Type B pancreatic cell (in vitro differentiated cells): Measurements from ENCODE around the gene FIG4. TPM values are rescaled to one million over a fixed set of nuclear protein-coding genes. Genes with fewer than 3 reads are reported as not detected.

Experiments
- DNase-seq: peaks from one replicate; pipeline ENCODE4 v3.0.0; 2021; ENCODE audit warnings: mixed read lengths; ENCODE audit not compliant: unreplicated experiment; ENCODE audit errors: extremely low spot score
- H3K27ac Mint-ChIP-seq: 2 replicates; pipeline ENCODE4 v1.8.0; 2021; ENCODE audit warnings: mild to moderate bottlenecking, mixed read lengths
- H3K27me3 Mint-ChIP-seq: 2 replicates; pipeline ENCODE4 v1.8.0; 2021; ENCODE audit warnings: mixed read lengths
- H3K36me3 Mint-ChIP-seq: 2 replicates; pipeline ENCODE4 v1.8.0; 2021; ENCODE audit warnings: mixed read lengths
- H3K4me1 Mint-ChIP-seq: one replicate; pipeline ENCODE4 v1.8.0; 2021; ENCODE audit warnings: mixed read lengths; ENCODE audit not compliant: unreplicated experiment
- H3K4me3 Mint-ChIP-seq: 2 replicates; pipeline ENCODE4 v1.8.0; 2021; ENCODE audit warnings: mild to moderate bottlenecking, mixed read lengths
- H3K9me3 Mint-ChIP-seq: 2 replicates; pipeline ENCODE4 v1.8.0; 2021; ENCODE audit warnings: mixed read lengths
- total RNA-seq: library from RNA; stranded (reverse); gene quantifications from 2 replicates; pipeline ENCODE4 v1.2.1, GENCODE V29; 2021; ENCODE audit warnings: low replicate concordance
- TF ChIP-seq, protein P1 (sequence below): fragments of 200-600 bp; sonication (generic); conservative IDR thresholded peaks from 2 replicates; pipeline ENCODE4 v1.5.0; 2021; ENCODE audit warnings: antibody characterized with exemption, mild to moderate bottlenecking

FIG4 gene
- total RNA-seq, 1 donor from 2014 or later, result 15.4 TPM

DNA sequence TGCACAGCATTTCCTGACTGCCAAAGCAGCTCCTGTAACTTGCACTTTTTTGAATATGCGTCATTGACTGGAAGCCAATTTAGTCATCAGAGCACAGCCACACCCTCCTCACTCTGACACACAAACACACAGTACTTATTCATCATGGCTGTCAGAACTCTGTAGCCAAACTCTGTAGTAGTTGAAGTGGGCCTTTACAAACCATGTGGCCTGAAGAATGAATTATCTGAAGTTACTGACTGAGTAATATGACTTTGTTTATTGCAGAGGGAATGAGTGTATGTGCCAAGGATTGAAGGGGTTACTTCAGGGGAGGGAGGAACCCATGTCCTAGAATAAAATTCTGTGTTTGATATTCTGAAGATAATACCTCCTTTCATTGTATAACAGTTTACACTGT is 102.7 kb downstream of the FIG4 start:
- H3K27ac Mint-ChIP-seq, result peak overlapping the region; percentile 85
- TF ChIP-seq, protein P1, sequence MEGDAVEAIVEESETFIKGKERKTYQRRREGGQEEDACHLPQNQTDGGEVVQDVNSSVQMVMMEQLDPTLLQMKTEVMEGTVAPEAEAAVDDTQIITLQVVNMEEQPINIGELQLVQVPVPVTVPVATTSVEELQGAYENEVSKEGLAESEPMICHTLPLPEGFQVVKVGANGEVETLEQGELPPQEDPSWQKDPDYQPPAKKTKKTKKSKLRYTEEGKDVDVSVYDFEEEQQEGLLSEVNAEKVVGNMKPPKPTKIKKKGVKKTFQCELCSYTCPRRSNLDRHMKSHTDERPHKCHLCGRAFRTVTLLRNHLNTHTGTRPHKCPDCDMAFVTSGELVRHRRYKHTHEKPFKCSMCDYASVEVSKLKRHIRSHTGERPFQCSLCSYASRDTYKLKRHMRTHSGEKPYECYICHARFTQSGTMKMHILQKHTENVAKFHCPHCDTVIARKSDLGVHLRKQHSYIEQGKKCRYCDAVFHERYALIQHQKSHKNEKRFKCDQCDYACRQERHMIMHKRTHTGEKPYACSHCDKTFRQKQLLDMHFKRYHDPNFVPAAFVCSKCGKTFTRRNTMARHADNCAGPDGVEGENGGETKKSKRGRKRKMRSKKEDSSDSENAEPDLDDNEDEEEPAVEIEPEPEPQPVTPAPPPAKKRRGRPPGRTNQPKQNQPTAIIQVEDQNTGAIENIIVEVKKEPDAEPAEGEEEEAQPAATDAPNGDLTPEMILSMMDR, result no peak
- peaks cover 15% of the 10 kb centered on the region for H3K36me3 Mint-ChIP-seq
- no peaks in the 10 kb centered on the region for H3K9me3 Mint-ChIP-seq
- no peaks in the 10 kb centered on the region for H3K27me3 Mint-ChIP-seq
- no peak for DNase-seq
- peaks cover 24% of the 10 kb centered on the region for H3K4me1 Mint-ChIP-seq
- no peak overlapping the region for H3K4me3 Mint-ChIP-seq

DNA sequence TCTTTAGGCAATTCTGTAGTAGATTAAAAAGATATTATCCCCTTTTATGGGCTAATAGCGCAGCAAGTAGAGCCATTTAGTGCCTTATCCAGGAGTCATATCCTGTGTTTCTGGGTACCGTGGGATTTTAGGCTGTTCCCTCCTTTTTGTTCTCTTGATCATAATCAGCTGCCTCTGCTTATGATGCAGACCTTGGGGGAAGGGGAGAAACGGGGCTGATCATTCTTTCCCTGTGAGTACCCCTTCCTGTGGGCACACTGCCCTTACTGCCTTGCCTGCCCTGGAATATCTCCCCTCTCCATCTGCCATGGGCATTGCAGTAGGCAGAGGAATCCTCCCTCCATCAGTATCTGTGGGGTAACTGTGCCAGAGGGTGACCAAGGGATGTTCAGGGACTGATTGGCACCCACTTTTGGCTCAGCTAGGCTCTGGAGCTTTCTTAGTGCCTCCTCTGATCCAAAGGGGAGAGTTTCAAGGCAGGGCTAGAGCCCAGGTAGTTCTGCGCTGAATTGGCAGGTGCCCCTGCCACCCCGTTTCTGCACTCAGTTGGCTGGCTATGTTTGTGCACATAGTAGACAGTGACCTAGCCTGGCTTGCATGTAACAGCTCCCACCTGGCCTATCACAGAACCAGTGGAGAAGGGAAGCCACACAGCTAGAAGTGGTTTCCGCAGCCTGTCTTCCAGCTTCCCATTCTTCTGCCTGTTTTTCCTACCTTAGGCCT is 103.3 kb downstream of the FIG4 start:
- Mint-ChIP-seq H3K27me3 (no peaks in the 10 kb centered on the region), H3K36me3 (peaks cover 11% of the 10 kb centered on the region), H3K4me3 (no peak overlapping the region), H3K27ac (peak overlapping the region; percentile 85), H3K4me1 (peaks cover 24% of the 10 kb centered on the region), H3K9me3 (no peaks in the 10 kb centered on the region)
- TF ChIP-seq, protein P1, result no peak
- DNase-seq, result no peak

DNA sequence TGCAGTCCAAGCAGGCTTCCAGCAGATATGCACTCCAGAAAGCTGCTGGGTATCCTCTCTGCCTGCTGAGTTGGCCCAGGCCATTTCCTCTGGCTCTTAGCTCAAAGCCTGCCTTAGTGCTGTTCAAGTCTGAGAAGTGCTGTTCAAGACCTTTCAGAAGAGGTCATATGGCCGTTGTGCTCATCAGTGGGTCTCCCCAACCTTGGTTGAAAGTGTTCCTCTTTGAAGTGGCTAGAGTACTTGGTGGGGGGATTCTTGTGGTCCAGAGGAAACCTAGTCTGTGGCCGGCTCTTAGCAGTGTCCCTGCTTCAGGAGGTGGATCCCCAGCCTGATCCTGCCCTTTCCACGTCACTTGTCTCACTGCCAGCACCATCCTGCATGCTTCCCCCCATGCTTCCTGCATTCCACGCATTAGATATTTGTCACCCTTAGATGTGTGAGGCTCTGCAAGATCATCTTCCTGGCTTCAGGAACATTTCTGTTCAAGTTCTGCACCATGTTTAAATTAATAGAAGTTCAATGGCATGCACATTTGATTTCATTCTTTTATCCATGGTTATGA is 105.0 kb downstream of the FIG4 start:
- Mint-ChIP-seq H3K9me3 (no peaks in the 10 kb centered on the region), H3K4me3 (no peak overlapping the region), H3K27ac (no peak overlapping the region), H3K4me1 (peaks cover 19% of the 10 kb centered on the region), H3K27me3 (no peaks in the 10 kb centered on the region), H3K36me3 (peaks cover 6% of the 10 kb centered on the region)
- TF ChIP-seq, protein P1, result no peak
- no peak for DNase-seq

DNA sequence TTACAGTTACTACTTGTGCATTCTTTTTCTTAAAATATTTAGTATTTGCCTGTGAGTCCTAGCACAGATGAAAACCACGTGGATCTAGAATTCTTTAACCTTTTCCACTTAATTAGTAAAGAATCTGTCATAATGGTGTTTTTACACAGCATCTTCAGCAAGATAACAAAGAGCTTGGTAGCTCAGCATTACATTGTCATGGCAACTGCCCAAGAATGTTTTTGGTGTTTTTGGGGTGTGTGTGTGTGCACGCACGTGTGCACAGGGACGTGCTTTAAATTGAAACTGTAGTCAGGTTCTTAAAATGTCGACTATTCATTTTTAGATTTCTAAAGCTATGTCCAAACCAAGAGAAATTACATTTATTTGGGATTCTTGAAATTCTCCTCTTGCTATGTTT is 108.0 kb downstream of the FIG4 start:
- DNase-seq, result no peak
- Mint-ChIP-seq H3K9me3 (no peaks in the 10 kb centered on the region), H3K4me1 (peaks cover 7% of the 10 kb centered on the region), H3K4me3 (no peak overlapping the region), H3K27ac (no peak overlapping the region), H3K36me3 (peaks cover 12% of the 10 kb centered on the region), H3K27me3 (no peaks in the 10 kb centered on the region)
- TF ChIP-seq, protein P1, result no peak

DNA sequence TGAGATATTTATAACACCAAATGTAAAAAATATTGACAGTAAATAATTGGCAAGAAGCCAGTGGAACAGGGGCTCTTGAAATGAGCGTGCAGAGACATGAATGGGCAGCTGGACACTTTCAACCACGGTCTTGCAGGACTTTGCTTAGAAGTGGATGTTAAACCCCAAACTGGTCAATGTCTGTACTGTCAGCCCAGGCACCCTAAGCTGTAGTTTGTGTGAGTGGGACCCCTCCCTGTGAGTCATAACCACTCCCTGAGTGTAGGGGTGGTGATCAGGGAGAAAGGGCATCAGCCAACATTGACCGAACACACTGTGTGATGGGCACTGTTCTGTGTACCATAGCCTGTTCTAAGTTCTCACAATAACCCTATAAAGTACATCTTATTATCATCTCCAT is 108.6 kb downstream of the FIG4 start:
- Mint-ChIP-seq H3K4me3 (no peak overlapping the region), H3K27me3 (no peaks in the 10 kb centered on the region), H3K27ac (no peak overlapping the region), H3K36me3 (peaks cover 12% of the 10 kb centered on the region), H3K9me3 (no peaks in the 10 kb centered on the region), H3K4me1 (peaks cover 2% of the 10 kb centered on the region)
- TF ChIP-seq, protein P1, result no peak
- no peak for DNase-seq
